ENCODE results near the gene MPPE1. TPM values are rescaled to one million over a fixed set of nuclear protein-coding genes. Genes with fewer than 3 reads are reported as not detected.

The MPPE1 gene
- total RNA-seq, 1 donor from 2014 or later, result 27.2 TPM

GRCh38 chr18:11885278-11885947 lies 22.7 kb downstream of the MPPE1 start:
- peak; percentile 98 for ATAC-seq
- peak; percentile 74 for DNase-seq (ENCODE audit: low spot score)

- DNase-seq (ENCODE audit: low spot score) (no peak), ATAC-seq (no peak)
These were observed 23.6 kb downstream of the MPPE1 start for GRCh38 chr18:11884396-11885030.

- no peak for ATAC-seq
- no peak for DNase-seq (ENCODE audit: low spot score)
These were observed 25.0 kb downstream of the MPPE1 start for GRCh38 chr18:11883153-11883552.

GRCh38 chr18:11882636-11883035 lies 25.5 kb downstream of the MPPE1 start:
- ATAC-seq (no peak), DNase-seq (ENCODE audit: low spot score) (no peak)

GRCh38 chr18:11880586-11881304 lies 27.4 kb downstream of the MPPE1 start:
- DNase-seq (ENCODE audit: low spot score) (no peak), ATAC-seq (no peak)

GRCh38 chr18:11877497-11878135 lies 30.5 kb downstream of the MPPE1 start:
- DNase-seq (ENCODE audit: low spot score) (peak; percentile 32), ATAC-seq (no peak)

- DNase-seq (ENCODE audit: low spot score), result peak; percentile 21
- no peak for ATAC-seq
These were observed 33.4 kb downstream of the MPPE1 start for GRCh38 chr18:11874676-11875075.

- no peak for ATAC-seq
- peak; percentile 45 for DNase-seq (ENCODE audit: low spot score)
These were observed 34.3 kb downstream of the MPPE1 start for GRCh38 chr18:11873670-11874340.

GRCh38 chr18:11872479-11873136 lies 35.5 kb downstream of the MPPE1 start:
- DNase-seq (ENCODE audit: low spot score), result peak; percentile 49
- ATAC-seq, result peak; percentile 95

GRCh38 chr18:11871501-11871900 lies 36.6 kb downstream of the MPPE1 start:
- DNase-seq (ENCODE audit: low spot score) (no peak), ATAC-seq (no peak)

GRCh38 chr18:11868230-11868629 lies 39.9 kb downstream of the MPPE1 start:
- no peak for ATAC-seq
- no peak for DNase-seq (ENCODE audit: low spot score)

GRCh38 chr18:11866764-11867163 lies 41.4 kb downstream of the MPPE1 start:
- DNase-seq (ENCODE audit: low spot score), result no peak
- ATAC-seq, result no peak

GRCh38 chr18:11866329-11866728 lies 41.8 kb downstream of the MPPE1 start:
- no peak for DNase-seq (ENCODE audit: low spot score)
- ATAC-seq, result no peak

- DNase-seq (ENCODE audit: low spot score) (no peak), ATAC-seq (no peak)
These were observed 43.0 kb downstream of the MPPE1 start for GRCh38 chr18:11865071-11865470.

- ATAC-seq, result no peak
- DNase-seq (ENCODE audit: low spot score), result no peak
These were observed 43.6 kb downstream of the MPPE1 start for GRCh38 chr18:11864471-11864870.

GRCh38 chr18:11862468-11863137 lies 45.5 kb downstream of the MPPE1 start:
- DNase-seq (ENCODE audit: low spot score) (no peak), ATAC-seq (no peak)

GRCh38 chr18:11861583-11862288 lies 46.4 kb downstream of the MPPE1 start:
- ATAC-seq, result no peak
- no peak for DNase-seq (ENCODE audit: low spot score)

- no peak for DNase-seq (ENCODE audit: low spot score)
- no peak for ATAC-seq
These were observed 47.3 kb downstream of the MPPE1 start for GRCh38 chr18:11860594-11861450.

All from left lobe of liver (tissue), 2 donors.